H1 (cell line): ENCODE results near the gene TENT5A. TPM values are rescaled to one million over a fixed set of nuclear protein-coding genes. Genes with fewer than 3 reads are reported as not detected.

ENCODE experiments used
- CBX8 ChIP-seq: fragments of 300-800, 300-1000 bp; sonication (generic); IDR thresholded peaks from 2 replicates; pipeline ENCODE4 v1.7.1; 2016; ENCODE audit warnings: low read depth, low read length, borderline replicate concordance
- RFX5 ChIP-seq: IDR thresholded peaks from 2 replicates; pipeline ENCODE4 v1.6.1; 2011; ENCODE audit warnings: low read depth, low read length, improper control_type of control experiment, borderline replicate concordance
- polyA plus RNA-seq, 7 experiments: library from polyadenylated mRNA; depleted of rRNA in 3 of 7; stranded (reverse) in 5 of 7; unstranded in 2 of 7; fragments of >200 nt in 5 of 7; fragments of 200-250 nt in 2 of 7; gene quantifications; 1 replicate in 5 of 7; 2 replicates in 1 of 7; 4 replicates in 1 of 7; pipeline versions ENCODE4 v1.2.1 to v1.2.3, GENCODE V29; 2011 to 2013; ENCODE audit warnings: missing spikeins in 2 of 7, mixed read lengths in 2 of 7
- total RNA-seq: library from RNA; stranded (reverse); fragmentation: NEBNext Ultra II Directional; extraction: Animal tissue kit (Norgen Biotek cat#: 25700); gene quantifications from 2 replicates; pipeline ENCODE4 v1.2.1, GENCODE V29; 2021

The TENT5A gene
- total and polyA plus RNA-seq, 2 of the 8 experiments (the other 6 are each of a cell fraction or from before 2014, with no cell fraction given), result 0.91 to 2.9 TPM

DNA sequence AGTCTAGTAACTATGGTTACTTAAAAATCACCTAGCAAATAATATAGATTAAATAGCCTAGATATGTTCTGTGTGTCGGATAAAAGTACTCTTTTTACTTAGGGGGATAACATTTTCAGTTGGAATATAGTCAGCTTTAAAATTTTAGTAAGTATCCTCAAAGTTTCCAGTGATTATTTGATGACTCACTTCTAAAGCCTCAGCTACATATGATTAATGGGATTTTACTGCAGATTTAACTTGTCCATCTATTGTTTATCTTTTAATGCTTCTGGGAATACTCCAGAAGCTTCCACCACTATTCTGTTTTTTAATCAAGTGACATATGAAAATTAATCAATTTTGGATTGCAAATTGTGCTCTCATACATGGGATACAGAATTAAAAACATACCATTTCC is 8.7 kb upstream of the TENT5A start (continued):
- TF ChIP-seq RFX5, result no peak
- TF ChIP-seq CBX8, result no peak
